HepG2 (cell line): ENCODE data around the gene NCOA3. TPM values are rescaled to one million over a fixed set of nuclear protein-coding genes. Genes with fewer than 3 reads are reported as not detected.
A peak's percentile ranks its signal among the peaks of the same experiment; 100 is the strongest.

Experiments
- AGO2 ChIP-seq: fragments of 200-400 bp; formaldehyde crosslinking; optimal IDR thresholded peaks from 2 replicates; pipeline ENCODE3; 2017; ENCODE audit warnings: mild to moderate bottlenecking, low read depth, low read length, moderate library complexity
- ERF ChIP-seq: IDR thresholded peaks from 2 replicates; pipeline ENCODE4 v1.6.1; 2018; ENCODE audit warnings: missing biosample characterization, missing genetic modification reagents
- HHEX ChIP-seq: IDR thresholded peaks from 2 replicates; pipeline ENCODE4 v1.6.1; 2016; ENCODE audit warnings: control low read depth
- HOXA3 ChIP-seq: sonication (generic); formaldehyde crosslinking; IDR thresholded peaks from 2 replicates; pipeline ENCODE4 v1.5.0; 2020; ENCODE audit warnings: missing genetic modification reagents
- ISL2 ChIP-seq: sonication (generic); formaldehyde crosslinking; IDR thresholded peaks from 2 replicates; pipeline ENCODE4 v1.5.0; 2020; ENCODE audit warnings: missing genetic modification reagents
- MBD4 ChIP-seq: IDR thresholded peaks from 2 replicates; pipeline ENCODE4 v1.6.1; 2012; ENCODE audit warnings: low read length, inconsistent platforms, borderline replicate concordance
- PTBP1 ChIP-seq: fragments of 200-400 bp; formaldehyde crosslinking; IDR thresholded peaks from 2 replicates; pipeline ENCODE4 v1.6.1; 2018; ENCODE audit warnings: low read length, low read depth; ENCODE audit not compliant: poor library complexity, severe bottlenecking
- RARG ChIP-seq: sonication (generic); formaldehyde crosslinking; IDR thresholded peaks from 2 replicates; pipeline ENCODE4 v1.4.0; 2020; ENCODE audit warnings: low read depth, mild to moderate bottlenecking, missing genetic modification reagents
- SAP130 ChIP-seq: IDR thresholded peaks from 2 replicates; pipeline ENCODE4 v1.6.1; 2016; ENCODE audit warnings: low read depth
- SETDB1 ChIP-seq: sonication (generic); formaldehyde crosslinking; IDR thresholded peaks from 2 replicates; pipeline ENCODE4 v1.5.1; 2020; ENCODE audit warnings: missing genetic modification reagents, mild to moderate bottlenecking, borderline replicate concordance
- SMARCE1 ChIP-seq: fragments of 450-650 bp; IDR thresholded peaks from 2 replicates; pipeline ENCODE4 v1.6.1; 2017; ENCODE audit warnings: borderline replicate concordance
- SUZ12 ChIP-seq: fragments of 150-350 bp; IDR thresholded peaks from 2 replicates; pipeline ENCODE4 v1.6.1; 2014; ENCODE audit warnings: low read depth, low read length
- U2AF1 ChIP-seq: fragments of 200-400 bp; formaldehyde crosslinking; optimal IDR thresholded peaks from 2 replicates; pipeline ENCODE3; 2017; ENCODE audit warnings: mild to moderate bottlenecking, low read depth, low read length
- ZNF30 ChIP-seq: sonication (generic); formaldehyde crosslinking; IDR thresholded peaks from 2 replicates; pipeline ENCODE4 v1.5.0; 2020; ENCODE audit warnings: mild to moderate bottlenecking, missing genetic modification reagents
- ZNF441 ChIP-seq: sonication (generic); formaldehyde crosslinking; IDR thresholded peaks from 2 replicates; pipeline ENCODE4 v1.7.0; 2021; ENCODE audit warnings: missing genetic modification reagents, borderline replicate concordance
- ZNF670 ChIP-seq: sonication (generic); formaldehyde crosslinking; IDR thresholded peaks from 2 replicates; pipeline ENCODE4 v1.8.0; 2022; ENCODE audit warnings: mild to moderate bottlenecking, missing genetic modification reagents, borderline replicate concordance
- ZSCAN9 ChIP-seq: IDR thresholded peaks from 2 replicates; pipeline ENCODE4 v1.6.1; 2016; ENCODE audit warnings: borderline replicate concordance
- polyA plus RNA-seq, 8 experiments: library from polyadenylated mRNA; depleted of rRNA in 3 of 8; stranded (reverse) in 7 of 8; unstranded in 1 of 8; fragments of >200 nt; fragmentation: Illumina TruSeq in 4 of 8; extraction: Trizol in 4 of 8; gene quantifications; 2 replicates each; pipeline versions ENCODE4 v1.2.1 to v1.2.3, GENCODE V29; 2011 to 2016; ENCODE audit warnings: low read depth in 4 of 8, missing spikeins in 1 of 8, mixed read lengths in 1 of 8; ENCODE audit not compliant: insufficient read depth in 1 of 8
- total RNA-seq, 5 experiments: library from RNA; depleted of rRNA; stranded (reverse); fragments of >200 nt; fragmentation: Illumina TruSeq; extraction: Trizol; gene quantifications; 2 replicates each; pipeline ENCODE4 v1.2.3, GENCODE V29; 2016; ENCODE audit warnings: low read depth in 1 of 5
- TF ChIP-seq, protein P1 (sequence below): sonication (generic); formaldehyde crosslinking; IDR thresholded peaks from 2 replicates; pipeline ENCODE4 v1.4.0; 2020; ENCODE audit warnings: missing genetic modification reagents, mild to moderate bottlenecking, borderline replicate concordance
- TF ChIP-seq, protein P2 (sequence below): sonication (generic); formaldehyde crosslinking; IDR thresholded peaks from 2 replicates; pipeline ENCODE4 v1.9.0; 2022; ENCODE audit warnings: low read depth, missing genetic modification reagents
- TF ChIP-seq, protein P3 (sequence below): sonication (generic); formaldehyde crosslinking; IDR thresholded peaks from 2 replicates; pipeline ENCODE4 v1.5.0; 2020; ENCODE audit warnings: missing genetic modification reagents
- TF ChIP-seq, protein P4 (sequence below): sonication (generic); formaldehyde crosslinking; IDR thresholded peaks from 2 replicates; pipeline ENCODE4 v1.4.0; 2020; ENCODE audit warnings: missing genetic modification reagents, borderline replicate concordance

The NCOA3 gene
- total and polyA plus RNA-seq, 2 of the 13 experiments (the other 11 are each of a cell fraction or from before 2014, with no cell fraction given), result 35.0 to 56.8 TPM

DNA sequence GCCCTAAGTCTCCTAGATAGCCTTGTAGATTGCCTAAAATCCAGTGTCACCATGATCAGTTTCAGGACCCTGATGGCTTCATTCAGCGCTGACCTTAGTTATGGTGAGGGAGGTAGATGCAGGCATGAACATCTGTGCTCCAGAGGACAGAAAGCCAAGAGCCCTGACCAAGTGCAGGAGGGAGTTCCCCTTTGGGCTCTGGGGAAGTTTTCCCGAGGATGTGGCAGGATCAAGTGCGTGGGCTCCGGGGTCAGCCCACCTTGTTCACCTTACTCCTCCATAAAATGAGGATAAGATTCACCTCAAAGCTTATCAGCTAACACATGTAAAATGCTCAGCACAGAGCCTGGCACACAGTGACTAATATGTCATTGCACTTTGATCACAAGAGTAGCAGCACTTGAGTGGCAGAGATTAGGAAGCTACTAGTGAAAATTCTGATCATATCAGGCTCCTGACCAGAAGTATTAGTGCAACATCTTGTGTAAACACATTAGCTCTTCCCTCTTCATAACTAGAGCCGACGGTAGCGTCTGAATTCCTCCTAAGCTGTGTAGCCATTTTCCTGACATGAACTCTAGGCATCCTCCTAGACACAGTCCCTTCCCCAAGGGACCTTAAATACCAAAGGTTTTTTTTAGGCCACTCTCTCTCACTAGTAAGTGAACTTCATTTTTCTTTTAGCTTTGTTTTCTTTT is 158.4 kb downstream of the NCOA3 start (continued):
- TF ChIP-seq, protein P1, sequence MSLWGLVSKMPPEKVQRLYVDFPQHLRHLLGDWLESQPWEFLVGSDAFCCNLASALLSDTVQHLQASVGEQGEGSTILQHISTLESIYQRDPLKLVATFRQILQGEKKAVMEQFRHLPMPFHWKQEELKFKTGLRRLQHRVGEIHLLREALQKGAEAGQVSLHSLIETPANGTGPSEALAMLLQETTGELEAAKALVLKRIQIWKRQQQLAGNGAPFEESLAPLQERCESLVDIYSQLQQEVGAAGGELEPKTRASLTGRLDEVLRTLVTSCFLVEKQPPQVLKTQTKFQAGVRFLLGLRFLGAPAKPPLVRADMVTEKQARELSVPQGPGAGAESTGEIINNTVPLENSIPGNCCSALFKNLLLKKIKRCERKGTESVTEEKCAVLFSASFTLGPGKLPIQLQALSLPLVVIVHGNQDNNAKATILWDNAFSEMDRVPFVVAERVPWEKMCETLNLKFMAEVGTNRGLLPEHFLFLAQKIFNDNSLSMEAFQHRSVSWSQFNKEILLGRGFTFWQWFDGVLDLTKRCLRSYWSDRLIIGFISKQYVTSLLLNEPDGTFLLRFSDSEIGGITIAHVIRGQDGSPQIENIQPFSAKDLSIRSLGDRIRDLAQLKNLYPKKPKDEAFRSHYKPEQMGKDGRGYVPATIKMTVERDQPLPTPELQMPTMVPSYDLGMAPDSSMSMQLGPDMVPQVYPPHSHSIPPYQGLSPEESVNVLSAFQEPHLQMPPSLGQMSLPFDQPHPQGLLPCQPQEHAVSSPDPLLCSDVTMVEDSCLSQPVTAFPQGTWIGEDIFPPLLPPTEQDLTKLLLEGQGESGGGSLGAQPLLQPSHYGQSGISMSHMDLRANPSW (CRISPR knock-in tag), result no peak
- TF ChIP-seq, protein P2, sequence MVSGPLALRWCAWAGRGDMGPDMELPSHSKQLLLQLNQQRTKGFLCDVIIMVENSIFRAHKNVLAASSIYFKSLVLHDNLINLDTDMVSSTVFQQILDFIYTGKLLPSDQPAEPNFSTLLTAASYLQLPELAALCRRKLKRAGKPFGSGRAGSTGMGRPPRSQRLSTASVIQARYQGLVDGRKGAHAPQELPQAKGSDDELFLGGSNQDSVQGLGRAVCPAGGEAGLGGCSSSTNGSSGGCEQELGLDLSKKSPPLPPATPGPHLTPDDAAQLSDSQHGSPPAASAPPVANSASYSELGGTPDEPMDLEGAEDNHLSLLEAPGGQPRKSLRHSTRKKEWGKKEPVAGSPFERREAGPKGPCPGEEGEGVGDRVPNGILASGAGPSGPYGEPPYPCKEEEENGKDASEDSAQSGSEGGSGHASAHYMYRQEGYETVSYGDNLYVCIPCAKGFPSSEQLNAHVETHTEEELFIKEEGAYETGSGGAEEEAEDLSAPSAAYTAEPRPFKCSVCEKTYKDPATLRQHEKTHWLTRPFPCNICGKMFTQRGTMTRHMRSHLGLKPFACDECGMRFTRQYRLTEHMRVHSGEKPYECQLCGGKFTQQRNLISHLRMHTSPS (CRISPR knock-in tag), result peak; percentile 33; the same call in 1 of the 2 replicates
- TF ChIP-seq ZNF30 (CRISPR knock-in tag) (no peak), ERF (CRISPR knock-in tag) (0 out of 2 replicates have a peak, but pooled peaks have one; percentile 33), PTBP1 (no peak), ZNF670 (CRISPR knock-in tag) (no peak), SAP130 (CRISPR knock-in tag) (peak; percentile 31; the same call in 1 of the 2 replicates), HOXA3 (CRISPR knock-in tag) (no peak), RARG (CRISPR knock-in tag) (no peak), HHEX (CRISPR knock-in tag) (no peak), SETDB1 (CRISPR knock-in tag) (no peak), ISL2 (CRISPR knock-in tag) (no peak), ZSCAN9 (no peak), AGO2 (no peak), U2AF1 (no peak), ZNF441 (no peak; the same call in 1 of the 2 replicates), SMARCE1 (no peak), SUZ12 (no peak), MBD4 (no peak)
- TF ChIP-seq, protein P3, sequence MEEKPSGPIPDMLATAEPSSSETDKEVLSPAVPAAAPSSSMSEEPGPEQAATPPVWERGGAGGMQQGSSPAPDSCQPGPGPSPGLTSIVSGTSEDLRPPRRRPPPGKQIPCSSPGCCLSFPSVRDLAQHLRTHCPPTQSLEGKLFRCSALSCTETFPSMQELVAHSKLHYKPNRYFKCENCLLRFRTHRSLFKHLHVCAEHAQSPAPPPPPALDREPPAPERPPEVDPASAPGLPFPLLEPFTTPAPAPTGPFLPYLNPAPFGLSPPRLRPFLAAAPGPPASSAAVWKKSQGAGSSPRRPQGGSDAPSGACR (CRISPR knock-in tag), result no peak
- TF ChIP-seq, protein P4, sequence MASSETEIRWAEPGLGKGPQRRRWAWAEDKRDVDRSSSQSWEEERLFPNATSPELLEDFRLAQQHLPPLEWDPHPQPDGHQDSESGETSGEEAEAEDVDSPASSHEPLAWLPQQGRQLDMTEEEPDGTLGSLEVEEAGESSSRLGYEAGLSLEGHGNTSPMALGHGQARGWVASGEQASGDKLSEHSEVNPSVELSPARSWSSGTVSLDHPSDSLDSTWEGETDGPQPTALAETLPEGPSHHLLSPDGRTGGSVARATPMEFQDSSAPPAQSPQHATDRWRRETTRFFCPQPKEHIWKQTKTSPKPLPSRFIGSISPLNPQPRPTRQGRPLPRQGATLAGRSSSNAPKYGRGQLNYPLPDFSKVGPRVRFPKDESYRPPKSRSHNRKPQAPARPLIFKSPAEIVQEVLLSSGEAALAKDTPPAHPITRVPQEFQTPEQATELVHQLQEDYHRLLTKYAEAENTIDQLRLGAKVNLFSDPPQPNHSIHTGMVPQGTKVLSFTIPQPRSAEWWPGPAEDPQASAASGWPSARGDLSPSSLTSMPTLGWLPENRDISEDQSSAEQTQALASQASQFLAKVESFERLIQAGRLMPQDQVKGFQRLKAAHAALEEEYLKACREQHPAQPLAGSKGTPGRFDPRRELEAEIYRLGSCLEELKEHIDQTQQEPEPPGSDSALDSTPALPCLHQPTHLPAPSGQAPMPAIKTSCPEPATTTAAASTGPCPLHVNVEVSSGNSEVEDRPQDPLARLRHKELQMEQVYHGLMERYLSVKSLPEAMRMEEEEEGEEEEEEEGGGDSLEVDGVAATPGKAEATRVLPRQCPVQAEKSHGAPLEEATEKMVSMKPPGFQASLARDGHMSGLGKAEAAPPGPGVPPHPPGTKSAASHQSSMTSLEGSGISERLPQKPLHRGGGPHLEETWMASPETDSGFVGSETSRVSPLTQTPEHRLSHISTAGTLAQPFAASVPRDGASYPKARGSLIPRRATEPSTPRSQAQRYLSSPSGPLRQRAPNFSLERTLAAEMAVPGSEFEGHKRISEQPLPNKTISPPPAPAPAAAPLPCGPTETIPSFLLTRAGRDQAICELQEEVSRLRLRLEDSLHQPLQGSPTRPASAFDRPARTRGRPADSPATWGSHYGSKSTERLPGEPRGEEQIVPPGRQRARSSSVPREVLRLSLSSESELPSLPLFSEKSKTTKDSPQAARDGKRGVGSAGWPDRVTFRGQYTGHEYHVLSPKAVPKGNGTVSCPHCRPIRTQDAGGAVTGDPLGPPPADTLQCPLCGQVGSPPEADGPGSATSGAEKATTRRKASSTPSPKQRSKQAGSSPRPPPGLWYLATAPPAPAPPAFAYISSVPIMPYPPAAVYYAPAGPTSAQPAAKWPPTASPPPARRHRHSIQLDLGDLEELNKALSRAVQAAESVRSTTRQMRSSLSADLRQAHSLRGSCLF (CRISPR knock-in tag), result no peak
